Mesenchymal stem cell (in vitro differentiated cells and primary cell): ENCODE data around the gene PBRM1.

Experiments
- DNase-seq: peaks from one replicate; pipeline ENCODE4 v3.0.0-alpha.2; 2013
- H2AFZ ChIP-seq: one replicate; pipeline ENCODE4 v1.6.1; 2013; ENCODE audit warnings: low read depth, mild to moderate bottlenecking, control low read depth, inconsistent platforms, low read length, moderate library complexity
- H2AK5ac ChIP-seq: 2 replicates; pipeline ENCODE4 v1.6.1; 2013; ENCODE audit warnings: low read length, moderate library complexity, mild to moderate bottlenecking, inconsistent platforms; ENCODE audit not compliant: severe bottlenecking
- H2BK120ac ChIP-seq: one replicate; pipeline ENCODE4 v1.6.1; 2013; ENCODE audit warnings: low read depth, mild to moderate bottlenecking, inconsistent platforms, low read length, moderate library complexity
- H2BK12ac ChIP-seq, 2 experiments: one replicate each; pipeline ENCODE4 v1.6.1; 2013; ENCODE audit warnings: inconsistent platforms in 2 of 2, low read length in 2 of 2, mild to moderate bottlenecking in 2 of 2, moderate library complexity in 2 of 2, control low read depth in 1 of 2
- H2BK15ac ChIP-seq: one replicate; pipeline ENCODE4 v1.6.1; 2013; ENCODE audit warnings: mild to moderate bottlenecking, low read depth, inconsistent platforms; ENCODE audit not compliant: poor library complexity, severe bottlenecking
- H2BK5ac ChIP-seq: 2 replicates; pipeline ENCODE4 v1.6.1; 2013; ENCODE audit warnings: low read depth, mild to moderate bottlenecking, low read length, control low read depth, inconsistent platforms; ENCODE audit not compliant: poor library complexity, severe bottlenecking
- H3K14ac ChIP-seq, 2 experiments: one replicate each; pipeline ENCODE4 v1.6.1; 2013; ENCODE audit warnings: inconsistent platforms in 2 of 2, low read length in 2 of 2, control low read depth in 1 of 2, mild to moderate bottlenecking in 1 of 2, moderate library complexity in 1 of 2
- H3K18ac ChIP-seq, 2 experiments: one replicate each; pipeline ENCODE4 v1.6.1; 2013; ENCODE audit warnings: inconsistent platforms in 2 of 2, low read length in 2 of 2, control low read depth in 1 of 2, low read depth in 1 of 2, mild to moderate bottlenecking in 1 of 2
- H3K23ac ChIP-seq, 2 experiments: one replicate each; pipeline ENCODE4 v1.6.1; 2013; ENCODE audit warnings: inconsistent platforms in 2 of 2, low read length in 2 of 2, mild to moderate bottlenecking in 2 of 2, moderate library complexity in 2 of 2, control low read depth in 1 of 2
- H3K27ac ChIP-seq: 2 replicates; pipeline ENCODE4 v1.5.1; 2013; ENCODE audit warnings: mild to moderate bottlenecking, moderate library complexity, low read length, control low read depth, inconsistent platforms; ENCODE audit not compliant: poor library complexity, severe bottlenecking
- H3K27me3 ChIP-seq, 2 experiments: 2 replicates each; pipeline versions ENCODE4 v1.6.1 to v1.7.0; 2013; ENCODE audit warnings: low read length in 2 of 2, mild to moderate bottlenecking in 2 of 2, moderate library complexity in 2 of 2, control low read depth in 1 of 2, inconsistent platforms in 1 of 2; ENCODE audit not compliant: control insufficient read depth in 1 of 2, insufficient read depth in 1 of 2
- H3K36me3 ChIP-seq, 2 experiments: 2 replicates each; pipeline versions ENCODE4 v1.6.1 to v1.7.0; 2013; ENCODE audit warnings: low read length in 2 of 2, control low read depth in 1 of 2, inconsistent platforms in 1 of 2, low read depth in 1 of 2, mild to moderate bottlenecking in 1 of 2; ENCODE audit not compliant: insufficient read depth in 2 of 2, control insufficient read depth in 1 of 2
- H3K4ac ChIP-seq, 2 experiments: one replicate each; pipeline ENCODE4 v1.6.1; 2013; ENCODE audit warnings: inconsistent platforms in 2 of 2, low read length in 2 of 2, mild to moderate bottlenecking in 2 of 2, moderate library complexity in 2 of 2, control low read depth in 1 of 2, low read depth in 1 of 2
- H3K4me1 ChIP-seq: 2 replicates; pipeline ENCODE4 v1.6.1; 2013; ENCODE audit warnings: low read depth, low read length, control low read depth; ENCODE audit not compliant: control insufficient read depth, insufficient read depth
- H3K4me2 ChIP-seq: 2 replicates; pipeline ENCODE4 v1.6.1; 2013; ENCODE audit warnings: low read length, mild to moderate bottlenecking, inconsistent platforms; ENCODE audit not compliant: poor library complexity, severe bottlenecking
- H3K4me3 ChIP-seq, 2 experiments: 2 replicates each; pipeline versions ENCODE4 v1.5.1 to v1.7.0; 2013; ENCODE audit warnings: low read length in 2 of 2, mild to moderate bottlenecking in 2 of 2, control low read depth in 1 of 2, low read depth in 1 of 2; ENCODE audit not compliant: insufficient read depth in 1 of 2
- H3K79me1 ChIP-seq: replicated peaks from 2 replicates; pipeline ENCODE4 v1.6.1; 2013; ENCODE audit warnings: mild to moderate bottlenecking, control low read depth, low read length, inconsistent platforms; ENCODE audit not compliant: poor library complexity, severe bottlenecking
- H3K9ac ChIP-seq: 2 replicates; pipeline ENCODE4 v1.7.0; 2013; ENCODE audit warnings: mild to moderate bottlenecking, low read length, moderate library complexity
- H3K9me3 ChIP-seq: 2 replicates; pipeline ENCODE4 v1.7.0; 2013; ENCODE audit warnings: mild to moderate bottlenecking, low read length; ENCODE audit not compliant: control insufficient read depth
- H4K8ac ChIP-seq: one replicate; pipeline ENCODE4 v1.6.1; 2013; ENCODE audit warnings: inconsistent platforms, mild to moderate bottlenecking, low read length, moderate library complexity
- H4K91ac ChIP-seq: one replicate; pipeline ENCODE4 v1.6.1; 2013; ENCODE audit warnings: mild to moderate bottlenecking, low read length, inconsistent platforms
- WGBS: methylation state at CpG from one replicate; pipeline ENCODE4 v1.1.7; 2013; ENCODE audit warnings: mixed read lengths; 5-methylcytosine and 5-hydroxymethylcytosine counted together

PBRM1 gene

DNA sequence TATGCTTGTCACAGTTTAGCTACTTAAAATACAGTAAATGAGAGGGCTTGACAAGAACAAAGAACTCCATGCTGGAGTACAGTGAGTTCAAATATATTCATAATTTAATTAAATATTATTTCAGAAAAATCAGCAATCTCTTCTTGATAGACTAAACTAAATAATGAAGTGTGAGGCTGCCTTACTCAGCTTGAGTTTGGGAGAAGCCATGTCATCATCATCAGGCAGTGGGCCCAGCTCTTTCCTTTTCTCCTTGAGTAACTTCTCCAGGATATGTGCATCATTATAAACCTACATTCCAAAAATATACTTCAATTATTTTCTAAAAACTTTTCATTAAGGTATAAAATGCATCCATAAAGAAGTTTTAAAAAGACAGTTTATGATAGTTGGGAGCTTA, 70.5 kb downstream of the PBRM1 start:
- no peaks in the 10 kb centered on the region for H3K27me3 ChIP-seq
- H2BK15ac ChIP-seq = no peak overlapping the region
- DNase-seq = no peak
- H3K27ac ChIP-seq = no peak overlapping the region
- no peak overlapping the region for H4K8ac ChIP-seq
- no peak overlapping the region for H3K23ac ChIP-seq
- H3K9ac ChIP-seq = no peak overlapping the region
- no peaks in the 10 kb centered on the region for H3K4me1 ChIP-seq
- no peak overlapping the region for H3K4me2 ChIP-seq
- no peak overlapping the region for H2BK5ac ChIP-seq
- H2AK5ac ChIP-seq = no peak overlapping the region
- H3K18ac ChIP-seq = no peak overlapping the region
- H3K36me3 ChIP-seq = peaks cover 29 to 89% of the 10 kb centered on the region in 2 experiments
- no peak overlapping the region for H2BK120ac ChIP-seq
- no peak overlapping the region for H3K4me3 ChIP-seq
- no peaks in the 10 kb centered on the region for H3K9me3 ChIP-seq
- H2BK12ac ChIP-seq = no peak overlapping the region
- H3K14ac ChIP-seq = no peak overlapping the region
- H2AFZ ChIP-seq = no peak overlapping the region
- H4K91ac ChIP-seq = no peak overlapping the region
- H3K4ac ChIP-seq = no peak overlapping the region
- peaks cover 23% of the 10 kb centered on the region for H3K79me1 ChIP-seq

- 91% methylated on average over 3 of the region's 3 CpGs for WGBS
- no peak overlapping the region for H3K23ac ChIP-seq
Measured at GRCh38 chr3:52614689-52615088, 71.0 kb downstream of the PBRM1 start.

DNA sequence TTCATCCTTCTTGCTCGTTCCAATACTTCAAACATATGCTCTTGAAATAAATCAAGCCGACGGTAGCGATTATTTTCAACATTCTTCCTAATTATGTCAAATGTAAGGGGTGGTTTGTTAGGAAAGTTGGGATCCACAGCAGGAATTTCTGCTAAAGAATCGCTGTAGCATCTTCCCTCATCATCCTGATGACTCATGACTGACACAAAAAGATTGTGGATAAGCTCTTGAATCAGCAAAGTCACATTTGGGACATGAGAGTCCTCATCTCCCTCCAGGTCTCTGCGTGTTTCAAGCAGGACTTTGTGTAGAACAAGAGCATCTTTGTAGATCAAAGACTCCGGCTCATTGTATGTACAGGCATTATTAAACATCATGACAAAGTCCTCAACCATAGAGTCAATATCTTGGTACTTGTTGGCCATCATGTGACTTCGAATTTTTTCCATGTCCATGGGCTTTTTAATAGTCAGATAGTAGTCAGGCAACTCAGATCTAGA, 76.3 kb downstream of the PBRM1 start:
- 96% methylated on average over 4 of the region's 8 CpGs for WGBS
- no peak overlapping the region for H3K23ac ChIP-seq

More at GRCh38 chr3:52614689-52615088, 71.0 kb downstream of the PBRM1 start:
- Histone ChIP-seq H3K27ac (no peak overlapping the region), H2BK15ac (no peak overlapping the region), H2BK120ac (no peak overlapping the region), H3K4me2 (no peak overlapping the region), H3K18ac (no peak overlapping the region), H3K36me3 (peaks cover 29 to 89% of the 10 kb centered on the region in 2 experiments), H2AK5ac (no peak overlapping the region), H3K4me1 (no peaks in the 10 kb centered on the region), H2AFZ (no peak overlapping the region), H3K79me1 (peaks cover 18% of the 10 kb centered on the region), H2BK5ac (no peak overlapping the region), H3K4me3 (no peak overlapping the region), H3K9me3 (no peaks in the 10 kb centered on the region), H3K4ac (no peak overlapping the region), H3K9ac (no peak overlapping the region), H3K14ac (no peak overlapping the region), H2BK12ac (no peak overlapping the region), H4K91ac (no peak overlapping the region), H4K8ac (no peak overlapping the region), H3K27me3 (no peaks in the 10 kb centered on the region)
- peak; percentile 19 for DNase-seq

GRCh38 chr3:52608337-52608736, 77.4 kb downstream of the PBRM1 start:
- no peak overlapping the region for H3K23ac ChIP-seq
- peaks cover 28% of the 10 kb centered on the region for H3K79me1 ChIP-seq
- H2AFZ ChIP-seq = no peak overlapping the region
- H2BK15ac ChIP-seq = no peak overlapping the region
- no peak for DNase-seq
- H2AK5ac ChIP-seq = no peak overlapping the region
- no peak overlapping the region for H3K4me3 ChIP-seq
- no peak overlapping the region for H4K8ac ChIP-seq
- H2BK12ac ChIP-seq = no peak overlapping the region
- no peak overlapping the region for H3K9ac ChIP-seq
- no peak overlapping the region for H3K27ac ChIP-seq
- H3K18ac ChIP-seq = no peak overlapping the region
- no peak overlapping the region for H2BK5ac ChIP-seq
- H3K36me3 ChIP-seq = peaks cover 19 to 89% of the 10 kb centered on the region in 2 experiments
- H3K14ac ChIP-seq = no peak overlapping the region
- no peaks in the 10 kb centered on the region for H3K9me3 ChIP-seq
- H3K4ac ChIP-seq = no peak overlapping the region
- H3K27me3 ChIP-seq = no peaks in the 10 kb centered on the region
- no peaks in the 10 kb centered on the region for H3K4me1 ChIP-seq
- H2BK120ac ChIP-seq = no peak overlapping the region
- H3K4me2 ChIP-seq = no peak overlapping the region
- no peak overlapping the region for H4K91ac ChIP-seq
- WGBS = 100% methylated on average over 1 of the region's 2 CpGs

More for the DNA sequence above, 76.3 kb downstream of the PBRM1 start:
- Histone ChIP-seq H3K27ac (no peak overlapping the region), H2BK5ac (no peak overlapping the region), H3K79me1 (peaks cover 24% of the 10 kb centered on the region), H2AFZ (no peak overlapping the region), H3K4ac (no peak overlapping the region), H3K36me3 (peaks cover 22 to 89% of the 10 kb centered on the region in 2 experiments), H3K27me3 (no peaks in the 10 kb centered on the region), H3K4me2 (no peak overlapping the region), H2BK120ac (no peak overlapping the region), H3K18ac (no peak overlapping the region), H4K8ac (no peak overlapping the region), H3K9me3 (no peaks in the 10 kb centered on the region), H2BK12ac (no peak overlapping the region), H3K4me3 (no peak overlapping the region), H2BK15ac (no peak overlapping the region), H2AK5ac (no peak overlapping the region), H4K91ac (no peak overlapping the region), H3K9ac (no peak overlapping the region), H3K4me1 (no peaks in the 10 kb centered on the region), H3K14ac (no peak overlapping the region)
- no peak for DNase-seq
